Peyer's patch (tissue), 4 donors: ENCODE data around the gene LRRC72.

ENCODE experiments used
- CTCF ChIP-seq, 6 experiments: fragments of 450-650 bp in 4 of 6; fragments of 200-600 bp in 2 of 6; sonication (generic) in 1 of 6; IDR thresholded peaks; one replicate each; pipeline ENCODE4 v1.5.1; 2017 to 2019; ENCODE audit warnings: antibody characterized with exemption in 6 of 6, mild to moderate bottlenecking in 3 of 6, moderate library complexity in 1 of 6
- POLR2A ChIP-seq, 2 donors: fragments of 450-650 bp; IDR thresholded peaks; one replicate each; pipeline ENCODE4 v1.5.1; 2017; ENCODE audit warnings: antibody characterized with exemption in 2 of 2, mild to moderate bottlenecking in 2 of 2, moderate library complexity in 2 of 2

GRCh38 chr7:16514729-16515128 is 11.9 kb upstream of the LRRC72 start:
- TF ChIP-seq CTCF (IDR thresholded peaks at IDR 0.05) (no peak), POLR2A (IDR thresholded peaks at IDR 0.05) (no peak)
